Thyroid gland (tissue), 4 donors: ENCODE measurements around the gene ST3GAL2. TPM values are rescaled to one million over a fixed set of nuclear protein-coding genes. Genes with fewer than 3 reads are reported as not detected.

Experiments
- DNase-seq, 2 donors: peaks; one replicate each; pipeline ENCODE4 v3.0.0-alpha.2; 2019
- H3K27ac ChIP-seq, 3 donors: fragments of 200-600 bp; sonication (generic); 1 replicate in 2 of 3; 2 replicates in 1 of 3; pipeline ENCODE4 v1.5.1; 2016 to 2019; ENCODE audit warnings: mild to moderate bottlenecking in 1 of 3, moderate library complexity in 1 of 3
- H3K27me3 ChIP-seq: fragments of 200-600 bp; sonication (generic); one replicate; pipeline ENCODE4 v1.5.1; 2019
- H3K36me3 ChIP-seq, 2 donors: fragments of 200-600 bp; sonication (generic); one replicate each; pipeline ENCODE4 v1.5.1; 2016 to 2019
- H3K4me1 ChIP-seq, 2 donors: fragments of 200-600 bp; sonication (generic); one replicate each; pipeline ENCODE4 v1.5.1; 2017 to 2019
- H3K4me3 ChIP-seq, 3 donors: fragments of 200-600 bp; sonication (generic); replicated peaks in 1 of 3; 1 replicate in 2 of 3; 2 replicates in 1 of 3; pipeline ENCODE4 v1.5.1; 2016; ENCODE audit warnings: mild to moderate bottlenecking in 1 of 3
- H3K9me3 ChIP-seq: fragments of 200-600 bp; sonication (generic); one replicate; pipeline ENCODE4 v1.5.1; 2017
- CTCF ChIP-seq, 6 experiments: fragments of 200-600 bp in 3 of 6; fragments of 450-650 bp in 3 of 6; sonication (generic) in 3 of 6; IDR thresholded peaks; one replicate each; pipeline ENCODE4 v1.5.1; 2016 to 2019; ENCODE audit warnings: antibody characterized with exemption in 6 of 6, mild to moderate bottlenecking in 2 of 6, inconsistent platforms in 1 of 6, moderate library complexity in 1 of 6
- POLR2A ChIP-seq, 2 donors: fragments of 450-650 bp; IDR thresholded peaks; one replicate each; pipeline ENCODE4 v1.6.1; 2017; ENCODE audit warnings: antibody characterized with exemption in 2 of 2, mild to moderate bottlenecking in 2 of 2, moderate library complexity in 1 of 2
- WGBS, 2 donors: methylation state at CpG; one replicate each; pipeline ENCODE4 v1.1.5; 2017; 5-methylcytosine and 5-hydroxymethylcytosine counted together
- intact Hi-C: fragments of 100-400 bp; cut with DNase I; formaldehyde crosslinking; loops from one replicate; pipeline ENCODE4 v1.15.1; 2023
- total RNA-seq, 4 donors: library from RNA; depleted of rRNA; stranded (reverse); fragments of >200 nt; gene quantifications; one replicate each; pipeline ENCODE4 v1.2.3, GENCODE V29; 2016

The ST3GAL2 gene
- total RNA-seq, 4 donors from 2014 or later: 11.2 to 17.4 (median 11.8) TPM

GRCh38 chr16:70393662-70394061 is 45.2 kb downstream of the ST3GAL2 start:
- intact Hi-C loops: loop anchor here (10.0 kb wide), 1 partner anchor 261 kb away; no protein-coding TSS in a partner anchor
- Histone ChIP-seq H3K27ac (no peak overlapping the region), H3K36me3 (peaks cover 0 to 5% of the 10 kb centered on the region in 2 donors), H3K9me3 (no peaks in the 10 kb centered on the region), H3K4me1 (no peaks in the 10 kb centered on the region), H3K4me3 (no peak overlapping the region), H3K27me3 (no peaks in the 10 kb centered on the region)
- no peak for TF ChIP-seq CTCF (IDR thresholded peaks at IDR 0.05)
- no peak for TF ChIP-seq POLR2A (IDR thresholded peaks at IDR 0.05)
- 97 to 100% methylated on average over 6 of the region's 6 CpGs for WGBS, 2 donors
- DNase-seq: no peak

- no peaks in the 10 kb centered on the region for H3K27me3 ChIP-seq
- no peaks in the 10 kb centered on the region for H3K9me3 ChIP-seq
- no peak for DNase-seq
- intact Hi-C loops: loop anchor here (10.0 kb wide), 1 partner anchor 262 kb away; no protein-coding TSS in a partner anchor
- H3K36me3 ChIP-seq: no peaks in the 10 kb centered on the region
- no peak overlapping the region for H3K4me3 ChIP-seq
- TF ChIP-seq POLR2A (IDR thresholded peaks at IDR 0.05) (no peak), CTCF (IDR thresholded peaks at IDR 0.05) (no peak)
- no peak overlapping the region for H3K27ac ChIP-seq
- 94% methylated on average over 4 of the region's 4 CpGs for WGBS, 2 donors
- H3K4me1 ChIP-seq: no peaks in the 10 kb centered on the region
Observed at GRCh38 chr16:70392606-70393005, 46.3 kb downstream of the ST3GAL2 start.

- Histone ChIP-seq H3K4me1 (no peaks in the 10 kb centered on the region), H3K9me3 (no peaks in the 10 kb centered on the region), H3K27me3 (no peaks in the 10 kb centered on the region), H3K4me3 (no peak overlapping the region), H3K27ac (no peak overlapping the region), H3K36me3 (no peaks in the 10 kb centered on the region)
- TF ChIP-seq POLR2A (IDR thresholded peaks at IDR 0.05): no peak
- DNase-seq: no peak
- intact Hi-C loops: loop anchor here (10.0 kb wide), 1 partner anchor 263 kb away; no protein-coding TSS in a partner anchor
- 82 to 87% methylated on average over 5 to 7 of the region's 7 CpGs for WGBS, 2 donors
Observed at GRCh38 chr16:70391881-70392481, 46.9 kb downstream of the ST3GAL2 start.

- no peaks in the 10 kb centered on the region for H3K27me3 ChIP-seq
- H3K4me3 ChIP-seq: no peak overlapping the region
- no peak overlapping the region for H3K27ac ChIP-seq
- intact Hi-C loops: loop anchor here (10.0 kb wide), 1 partner anchor 263 kb away; no protein-coding TSS in a partner anchor
- no peaks in the 10 kb centered on the region for H3K36me3 ChIP-seq
- H3K4me1 ChIP-seq: no peaks in the 10 kb centered on the region
- 98 to 100% methylated on average over 3 of the region's 3 CpGs for WGBS, 2 donors
- no peak for DNase-seq
- no peaks in the 10 kb centered on the region for H3K9me3 ChIP-seq
- TF ChIP-seq CTCF (IDR thresholded peaks at IDR 0.05) (no peak), POLR2A (IDR thresholded peaks at IDR 0.05) (no peak)
Observed at GRCh38 chr16:70391446-70391845, 47.5 kb downstream of the ST3GAL2 start.

- Histone ChIP-seq H3K27me3 (no peaks in the 10 kb centered on the region), H3K9me3 (no peaks in the 10 kb centered on the region), H3K4me3 (no peak overlapping the region), H3K36me3 (no peaks in the 10 kb centered on the region), H3K4me1 (no peaks in the 10 kb centered on the region), H3K27ac (no peak overlapping the region)
- intact Hi-C loops: loop anchor here (10.0 kb wide), 1 partner anchor 264 kb away; no protein-coding TSS in a partner anchor
- no peak for TF ChIP-seq POLR2A (IDR thresholded peaks at IDR 0.05)
- no peak for TF ChIP-seq CTCF (IDR thresholded peaks at IDR 0.05)
- no peak for DNase-seq
- 97 to 98% methylated on average over 5 of the region's 5 CpGs for WGBS, 2 donors
Observed at GRCh38 chr16:70390774-70391173, 48.1 kb downstream of the ST3GAL2 start.
